Suppressor macrophage treated with lipopolysaccharide for 1 hour (primary cell): ENCODE measurements around the gene DCAF10.
A peak's percentile ranks its signal among the peaks of the same experiment; 100 is the strongest.
"Not testable (repeated sequence)": the region's sequence is repeated elsewhere in the genome, so short reads cannot be mapped to it uniquely, and the experiment has no call there.

Experiments used
- DNase-seq, 3 donors: peaks; one replicate each; pipeline ENCODE4 v3.0.0-alpha.2; 2020 to 2022

DCAF10 gene, protein sequence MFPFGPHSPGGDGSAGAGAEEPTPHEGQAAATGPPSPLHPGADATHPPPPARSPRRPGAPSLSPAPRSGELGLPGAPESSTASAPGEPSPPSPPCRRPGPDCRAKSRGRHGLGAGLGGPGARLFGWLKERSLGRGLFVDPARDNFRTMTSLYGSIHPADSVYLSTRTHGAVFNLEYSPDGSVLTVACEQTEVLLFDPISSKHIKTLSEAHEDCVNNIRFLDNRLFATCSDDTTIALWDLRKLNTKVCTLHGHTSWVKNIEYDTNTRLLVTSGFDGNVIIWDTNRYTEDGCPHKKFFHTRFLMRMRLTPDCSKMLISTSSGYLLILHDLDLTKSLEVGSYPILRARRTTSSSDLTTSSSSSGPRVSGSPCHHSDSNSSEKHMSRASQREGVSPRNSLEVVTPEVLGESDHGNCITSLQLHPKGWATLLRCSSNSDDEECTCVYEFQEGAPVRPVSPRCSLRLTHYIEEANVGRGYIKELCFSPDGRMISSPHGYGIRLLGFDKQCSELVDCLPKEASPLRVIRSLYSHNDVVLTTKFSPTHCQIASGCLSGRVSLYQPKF

DNA sequence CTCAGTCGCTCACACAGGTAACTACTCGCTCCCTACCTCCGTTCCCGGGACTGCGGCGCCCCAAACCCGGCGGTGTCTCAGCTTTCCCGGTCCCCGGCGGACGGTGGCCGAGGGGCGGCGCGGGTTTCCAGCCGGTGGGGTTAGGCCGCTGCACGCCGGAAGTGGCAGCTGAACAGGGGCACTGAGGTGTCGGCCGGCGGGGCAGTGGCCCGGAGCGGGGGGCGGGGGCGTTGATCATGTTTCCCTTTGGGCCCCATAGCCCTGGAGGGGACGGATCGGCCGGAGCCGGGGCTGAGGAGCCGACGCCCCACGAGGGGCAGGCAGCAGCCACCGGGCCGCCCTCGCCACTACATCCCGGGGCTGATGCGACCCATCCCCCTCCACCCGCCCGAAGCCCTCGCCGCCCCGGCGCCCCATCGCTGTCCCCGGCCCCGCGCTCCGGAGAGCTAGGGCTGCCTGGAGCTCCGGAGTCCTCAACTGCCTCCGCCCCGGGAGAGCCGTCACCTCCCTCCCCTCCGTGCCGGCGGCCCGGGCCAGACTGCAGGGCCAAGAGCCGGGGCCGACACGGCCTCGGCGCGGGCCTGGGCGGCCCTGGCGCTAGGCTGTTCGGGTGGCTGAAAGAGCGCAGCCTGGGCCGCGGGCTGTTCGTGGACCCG, at the start of gene DCAF10:
DCAF10 (plus strand) TSS at position 167 of the 656 bp plus-strand sequence; CDS start at position 237, 70 bp downstream.
- peak; percentile 85 to 95 (median 90) for DNase-seq

DNA sequence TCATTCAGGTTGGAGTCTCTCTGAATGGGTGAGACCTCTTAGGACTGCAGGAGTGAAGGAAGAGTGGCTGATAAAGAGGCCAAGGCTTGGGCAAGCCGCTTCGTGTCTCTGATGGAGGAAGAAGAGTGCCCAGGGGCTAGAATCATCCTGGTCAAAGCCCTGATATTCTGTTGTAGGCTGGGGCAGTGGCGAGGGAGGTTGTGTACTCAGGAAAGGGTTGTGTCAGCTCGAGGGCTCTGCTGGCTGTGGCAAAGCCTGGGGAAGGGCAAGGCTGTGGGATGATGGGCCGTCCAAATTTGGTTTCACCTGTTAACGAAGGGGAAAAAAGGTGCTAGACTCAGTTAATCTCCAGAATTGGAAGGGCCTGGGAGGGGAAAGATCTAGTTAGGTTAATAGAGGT, 49.4 kb upstream of the DCAF10 start:
- DNase-seq = no peak

DNA sequence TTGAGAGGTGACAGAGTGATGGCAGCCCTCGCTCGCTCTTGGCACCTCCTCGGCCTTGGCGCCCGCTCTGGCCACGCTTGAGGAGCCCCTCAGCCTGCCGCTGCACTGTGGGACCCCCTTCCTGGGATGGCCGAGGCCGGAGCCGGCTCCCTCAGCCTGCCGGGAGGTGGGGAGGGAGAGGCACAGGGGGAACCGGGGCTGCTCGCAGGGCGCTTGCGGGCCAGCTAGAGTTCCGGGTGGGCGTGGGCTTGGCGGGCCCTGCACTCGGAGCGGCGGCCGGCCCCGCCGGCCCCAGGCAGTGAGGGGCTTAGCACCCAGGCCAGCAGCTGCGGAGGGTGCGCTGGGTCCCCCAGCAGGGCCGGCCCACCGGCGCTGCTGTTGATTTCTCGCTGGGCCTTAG, 48.9 kb upstream of the DCAF10 start:
- not testable (repeated sequence) for DNase-seq

DNA sequence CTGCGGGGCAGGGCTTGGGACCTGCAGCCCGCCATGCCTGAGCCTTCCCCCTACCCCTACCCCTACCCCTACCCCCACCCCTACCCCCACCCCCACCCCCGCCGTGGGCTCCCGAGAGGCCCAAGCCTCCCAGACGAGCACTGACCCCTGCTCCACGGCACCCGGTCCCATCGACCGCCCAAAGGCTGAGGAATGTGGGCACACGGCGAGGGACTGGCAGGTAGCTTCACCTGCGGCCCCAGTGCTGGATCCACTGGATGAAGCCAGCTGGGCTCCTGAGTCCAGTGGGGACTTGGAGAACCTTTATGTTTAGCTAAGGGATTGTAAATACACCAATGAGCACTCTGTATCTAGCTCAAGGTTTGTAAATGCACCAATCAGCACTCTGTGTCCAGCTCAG, 48.5 kb upstream of the DCAF10 start:
- DNase-seq = not testable (repeated sequence)

DNA sequence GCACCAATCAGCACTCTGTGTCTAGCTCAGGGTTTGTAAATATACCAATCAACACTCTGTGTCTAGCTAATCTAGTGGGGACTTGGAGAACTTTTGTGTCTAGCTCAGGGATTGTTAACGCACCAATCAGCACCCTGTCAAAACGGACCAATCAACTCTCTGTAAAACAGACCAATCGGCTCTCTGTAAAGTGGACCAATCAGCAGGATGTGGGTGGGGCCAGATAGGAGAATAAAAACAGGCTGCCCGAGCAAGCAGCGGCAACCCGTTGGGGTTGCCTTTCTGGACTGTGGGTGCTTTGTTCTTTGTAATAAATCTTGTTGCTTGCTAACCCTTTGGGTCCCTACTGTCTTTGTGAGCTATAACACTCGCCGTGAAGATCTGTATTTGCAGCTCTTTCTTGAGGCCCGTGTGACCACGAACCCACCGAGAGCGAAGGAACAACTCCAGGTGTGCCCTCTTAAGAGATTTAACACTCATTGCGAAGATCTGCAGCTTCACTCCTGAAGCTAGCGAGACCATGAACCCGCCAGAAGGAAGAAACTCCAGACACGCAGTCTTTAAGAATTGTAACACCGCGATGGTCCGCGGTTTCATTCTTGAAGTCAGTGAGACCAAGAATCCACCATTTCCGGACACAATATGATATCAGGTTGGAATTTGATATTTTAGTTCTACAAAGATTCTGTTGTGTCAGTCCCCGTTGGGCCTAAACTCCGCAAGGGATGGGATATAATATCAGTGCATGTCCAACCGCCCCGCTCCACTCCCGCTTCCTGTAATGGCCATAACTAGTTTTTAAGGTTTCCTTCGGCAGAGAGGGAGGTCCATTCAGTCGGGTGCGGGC, 47.7 kb upstream of the DCAF10 start:
- peak in 1 of 3 donors; percentile 20 for DNase-seq

DNA sequence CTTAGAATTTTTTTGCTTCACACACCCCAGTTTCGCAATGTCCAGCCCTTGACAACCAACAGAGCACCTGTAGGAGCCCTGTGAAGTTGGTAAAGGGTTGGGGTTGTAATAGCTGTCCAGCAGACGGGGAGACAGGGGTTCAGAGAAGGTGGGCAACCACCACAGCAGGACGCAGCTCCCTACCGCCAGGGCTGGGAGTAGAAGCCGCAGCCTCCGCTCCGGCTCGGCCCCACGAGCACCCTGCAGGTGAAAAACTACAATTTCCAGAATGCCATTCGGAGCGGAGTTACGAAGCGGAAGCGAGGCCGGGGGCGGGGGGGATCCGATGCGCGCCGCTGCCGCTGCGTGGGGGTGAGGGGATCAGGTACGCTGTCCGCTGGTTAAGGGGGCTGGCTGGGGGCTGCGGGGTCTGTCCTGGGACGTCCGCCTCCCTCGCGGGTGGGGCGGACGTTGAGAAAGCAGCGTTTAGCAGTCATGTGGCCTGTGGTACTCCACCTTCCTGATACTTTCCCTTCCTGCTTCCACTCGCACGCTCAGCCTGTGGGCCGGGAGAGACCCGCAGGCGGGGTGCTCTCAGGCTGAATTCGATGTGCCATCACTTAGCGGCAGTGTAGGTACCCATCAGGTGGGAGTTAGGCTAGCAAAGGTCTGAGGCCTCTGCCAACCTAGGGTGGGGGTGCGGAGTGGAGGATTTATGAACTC, 47.0 kb upstream of the DCAF10 start, which contains the start of gene TRMT10B:
TRMT10B (plus strand) TSS at position 317 of the 702 bp plus-strand sequence. CDS start 8,127 bp downstream, outside the sequence.
- peak; percentile 67 to 84 (median 83) for DNase-seq

DNA sequence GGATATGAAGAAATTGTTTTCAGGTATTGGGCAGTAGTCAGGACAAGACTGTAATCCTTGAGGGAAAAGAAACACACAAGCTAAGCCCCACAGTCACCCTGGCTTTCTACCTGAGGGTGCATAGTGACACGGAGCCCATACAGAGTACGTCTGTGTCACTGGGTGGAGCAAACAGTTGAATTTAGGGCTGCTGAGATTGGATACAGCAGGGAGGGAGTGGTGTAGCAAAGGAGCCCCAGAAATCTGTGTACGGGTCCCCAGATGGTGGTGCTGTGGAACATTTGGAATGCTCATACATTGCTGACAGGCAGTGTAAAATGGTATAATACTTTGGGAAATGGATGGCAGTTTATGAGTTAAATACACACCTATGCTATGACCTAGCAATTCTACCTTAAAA, 41.9 kb upstream of the DCAF10 start:
- DNase-seq = no peak

DNA sequence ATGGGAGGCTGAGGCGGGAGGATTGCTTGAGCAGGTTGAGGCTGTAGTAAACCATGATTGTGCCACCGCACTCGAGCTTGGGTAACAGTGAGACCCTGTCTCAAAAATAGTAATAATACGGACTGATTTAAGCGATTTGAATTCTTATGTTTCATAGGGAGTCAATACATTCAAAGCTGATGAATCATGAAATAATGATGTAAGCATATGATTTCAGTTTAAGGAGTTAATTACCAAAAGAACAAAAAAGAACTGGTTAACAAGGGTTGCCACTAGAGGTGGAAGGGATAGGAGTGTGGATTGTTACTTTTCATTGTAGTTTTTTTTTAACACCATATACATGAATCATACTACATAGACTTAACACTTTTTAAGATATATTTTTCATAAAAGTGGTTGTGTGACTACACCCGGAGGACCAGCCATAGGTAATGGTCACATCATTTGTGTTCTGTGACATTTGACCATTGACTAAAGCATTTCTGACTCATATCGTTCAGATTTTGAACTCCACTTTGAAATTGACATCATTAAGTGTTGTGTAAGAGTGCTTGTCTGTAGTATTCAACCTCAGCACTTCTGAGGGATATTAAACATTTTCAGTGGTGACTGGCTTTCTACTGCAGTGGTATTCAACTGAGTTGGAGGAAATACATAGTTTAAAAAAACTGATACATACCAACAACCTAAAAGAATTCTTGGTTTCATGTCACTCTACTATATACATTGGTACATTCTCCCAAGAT, 40.0 kb upstream of the DCAF10 start:
- peak; percentile 2 to 54 (median 33) for DNase-seq

DNA sequence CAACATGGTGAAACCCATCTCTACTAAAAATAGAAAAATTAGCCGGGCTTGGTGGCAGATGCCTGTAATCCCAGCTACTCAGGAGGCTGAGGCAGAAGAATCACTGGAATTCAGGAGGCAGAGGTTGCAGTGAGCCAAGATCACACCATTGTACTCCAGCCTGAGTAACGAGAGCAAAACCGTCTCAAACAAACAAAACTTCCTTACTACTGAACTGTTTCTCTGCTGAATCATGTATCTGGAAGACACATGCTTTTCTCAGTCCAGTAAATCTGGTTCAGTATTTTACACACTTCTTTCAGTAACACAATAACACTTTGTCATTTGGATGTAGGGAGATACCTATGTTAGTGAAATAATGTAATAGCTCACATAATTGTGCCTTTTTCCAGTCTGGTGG, 39.1 kb upstream of the DCAF10 start:
- no peak for DNase-seq

DNA sequence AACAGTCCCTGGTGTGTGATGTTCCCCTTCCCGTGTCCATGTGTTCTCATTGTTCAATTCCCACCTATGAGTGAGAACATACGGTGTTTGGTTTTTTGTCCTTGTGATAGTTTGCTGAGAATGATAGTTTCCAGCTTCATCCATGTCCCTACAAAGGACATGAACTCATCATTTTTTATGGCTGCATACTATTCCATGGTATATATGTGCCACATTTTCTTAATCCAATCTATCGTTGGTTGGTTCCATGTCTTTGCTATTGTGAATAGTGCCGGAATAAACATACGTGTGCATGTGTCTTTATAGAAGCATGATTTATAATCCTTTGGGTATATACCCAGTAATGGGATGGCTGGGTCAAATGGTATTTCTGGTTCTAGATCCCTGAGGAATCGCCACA, 35.3 kb upstream of the DCAF10 start:
- not testable (repeated sequence) for DNase-seq

DNA sequence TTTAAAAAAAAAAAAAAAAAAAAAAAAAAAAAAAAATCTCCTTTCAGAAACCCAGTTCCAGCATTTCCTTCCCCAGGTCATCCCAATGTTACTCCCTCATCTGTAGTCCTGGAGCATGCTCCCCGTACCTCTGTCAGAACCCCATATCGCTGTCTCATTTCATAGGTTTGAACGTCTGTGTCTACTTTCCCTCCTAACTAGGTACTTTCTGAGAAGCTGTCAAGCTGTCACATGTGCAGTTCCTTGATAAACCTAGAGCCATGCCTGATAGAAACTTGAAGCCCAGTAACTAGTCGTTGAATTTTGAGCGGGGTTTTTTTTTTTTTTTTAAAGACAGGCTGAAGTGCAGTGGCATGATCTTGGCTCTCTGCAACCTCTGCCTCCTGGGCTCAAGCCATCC, 31.3 kb upstream of the DCAF10 start:
- no peak for DNase-seq

DNA sequence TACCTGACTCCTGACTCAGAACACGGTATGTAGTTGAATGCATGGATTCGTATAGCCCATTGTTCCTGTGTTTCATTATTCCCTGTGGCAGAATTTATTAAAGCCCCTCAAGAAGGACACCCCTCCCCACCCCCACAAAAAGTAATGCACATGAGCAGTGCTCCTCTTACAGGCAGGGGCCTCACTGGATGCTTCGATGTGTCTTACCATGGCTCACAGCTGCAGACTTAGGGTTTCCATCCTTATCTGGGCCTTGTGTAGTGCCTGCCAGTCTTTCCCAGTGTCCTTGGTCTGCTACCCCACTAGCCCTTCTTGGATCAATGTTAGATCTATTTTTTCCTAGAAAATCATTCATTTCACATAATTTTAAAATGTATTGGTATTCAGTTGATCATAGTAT, 30.6 kb upstream of the DCAF10 start:
- no peak for DNase-seq

DNA sequence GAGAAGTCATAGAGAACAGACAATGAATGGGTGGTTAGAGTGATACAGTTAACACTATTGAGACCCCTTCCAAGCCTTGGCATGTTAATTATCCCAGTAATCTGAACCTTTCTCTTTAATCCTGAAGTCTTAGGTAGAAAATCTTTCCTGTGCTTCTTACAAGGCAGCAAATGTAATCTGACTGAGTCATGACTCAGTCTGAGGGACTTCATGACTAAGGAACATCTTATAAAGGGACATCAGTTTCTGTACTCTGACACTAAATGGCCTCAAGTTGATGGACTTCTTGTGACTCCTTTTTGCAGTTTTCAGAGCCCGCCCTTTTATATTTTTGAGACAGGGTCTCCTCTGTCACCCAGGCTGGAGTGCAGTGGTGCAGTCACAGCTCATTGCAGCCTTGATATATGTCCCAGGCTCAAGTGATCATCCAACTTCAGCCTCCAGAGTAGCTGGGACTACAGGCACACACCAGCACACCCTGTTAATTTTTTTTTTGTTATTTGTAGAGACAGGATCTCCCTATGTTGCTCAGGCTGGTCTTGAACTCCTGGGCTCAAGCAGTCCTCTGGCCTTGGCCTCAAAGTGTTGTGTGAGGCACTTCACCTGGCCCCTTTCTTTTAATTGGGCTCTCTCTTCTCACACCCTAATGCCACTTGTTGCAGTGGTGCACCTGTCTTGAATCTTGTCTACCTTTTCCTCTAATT, 25.2 kb upstream of the DCAF10 start:
- no peak for DNase-seq

DNA sequence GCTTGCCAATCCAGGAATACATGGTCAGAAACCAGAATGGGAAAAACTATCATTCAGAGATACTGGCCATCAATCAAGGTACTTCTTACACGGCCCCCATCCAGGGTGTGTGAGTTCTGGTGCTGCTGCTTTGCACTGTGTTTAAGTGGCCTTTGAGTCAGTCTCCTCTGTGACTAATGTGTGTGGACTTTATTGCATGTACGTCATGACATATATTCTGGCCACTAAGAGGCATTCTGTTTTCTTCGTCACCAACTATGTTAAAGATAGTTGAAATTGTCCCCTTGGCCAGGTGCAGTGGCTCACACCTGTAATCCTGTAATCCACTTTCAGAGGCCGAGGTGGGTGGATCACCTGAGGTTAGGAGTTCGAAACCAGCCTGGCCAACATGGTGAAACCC, 24.3 kb upstream of the DCAF10 start:
- DNase-seq = no peak

DNA sequence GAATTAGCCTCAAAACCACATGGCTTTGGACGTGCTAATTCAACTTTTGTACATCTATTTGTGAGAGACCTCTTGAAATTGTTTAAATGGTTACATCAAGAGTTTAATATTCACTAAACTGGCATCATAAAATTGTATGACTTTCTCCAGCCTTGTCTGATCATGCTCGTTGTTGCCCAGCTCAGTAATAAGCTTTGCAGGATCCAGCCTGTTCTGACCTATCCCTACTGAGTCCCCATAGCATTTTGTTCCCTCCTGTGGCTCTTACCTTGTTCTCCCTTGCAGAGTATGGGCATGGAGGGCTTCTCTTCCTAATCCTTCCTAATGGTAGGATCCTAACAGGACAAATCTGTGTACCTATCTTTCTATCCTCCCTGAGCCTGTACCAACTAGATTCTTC, 22.1 kb upstream of the DCAF10 start:
- no peak for DNase-seq

DNA sequence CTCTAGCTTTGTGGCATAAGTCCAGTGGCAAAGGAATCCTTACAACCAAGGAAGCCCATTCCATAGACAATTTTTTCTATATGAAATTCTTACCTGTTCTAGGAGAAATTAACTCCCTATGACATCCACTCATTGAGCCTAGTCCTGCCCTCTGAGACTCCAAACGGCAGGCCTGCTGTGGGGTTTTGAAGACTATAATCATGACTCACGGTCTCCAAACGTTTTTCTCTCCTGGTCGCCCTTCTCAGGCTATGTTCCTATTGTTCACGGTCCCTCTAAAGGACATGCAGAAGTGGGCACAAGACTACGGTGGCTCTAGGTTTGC, 16.3 kb upstream of the DCAF10 start:
- DNase-seq = peak in 2 of 3 donors; percentile 18 to 19

DNA sequence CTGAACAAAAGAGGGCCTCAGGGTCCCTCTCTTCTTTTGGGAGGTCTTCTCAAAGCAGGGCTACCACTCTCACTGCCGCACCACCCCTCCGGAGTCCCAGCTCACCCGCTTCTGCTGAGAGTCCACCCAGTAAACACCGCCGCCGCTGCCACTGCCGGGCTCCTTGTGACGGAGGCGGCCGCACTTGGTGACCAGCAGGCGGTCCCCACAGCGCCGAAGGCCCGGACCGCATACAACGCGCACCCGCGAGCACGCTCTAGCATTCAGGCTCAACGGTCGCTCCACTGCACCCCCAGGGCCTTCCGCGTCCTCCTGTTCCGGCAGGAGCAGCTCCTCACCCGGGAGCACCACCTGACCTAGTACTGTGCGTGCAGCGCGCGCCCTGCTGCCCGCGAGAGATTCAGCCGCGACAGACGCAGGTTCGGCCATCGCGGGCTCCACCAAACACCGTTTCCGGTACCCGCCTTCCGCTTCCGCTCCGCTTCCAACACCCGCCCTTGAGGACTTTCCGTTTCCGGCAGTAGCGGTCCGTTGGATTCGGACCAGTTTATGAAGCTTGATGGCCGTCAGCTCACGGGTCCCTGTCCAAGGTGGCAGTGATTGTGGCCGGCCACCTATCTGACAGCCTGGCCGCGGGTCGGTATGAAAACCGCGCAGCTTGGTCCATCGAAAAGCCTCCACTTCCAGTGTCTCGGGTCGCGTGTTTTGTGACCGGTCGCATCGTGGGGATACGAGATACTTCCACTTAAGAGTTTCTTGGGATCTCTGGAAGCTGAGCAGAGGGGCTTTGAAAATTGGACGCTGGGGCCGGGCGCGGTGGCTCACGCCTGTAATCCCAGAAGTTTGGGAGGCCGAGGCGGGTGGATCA, 15.7 kb upstream of the DCAF10 start, which contains the start of gene EXOSC3:
EXOSC3 (minus strand) TSS at position 449 of the 868 bp plus-strand sequence; CDS start at position 429, 20 bp downstream.
- DNase-seq = peak; percentile 94 to 95 (median 94)

DNA sequence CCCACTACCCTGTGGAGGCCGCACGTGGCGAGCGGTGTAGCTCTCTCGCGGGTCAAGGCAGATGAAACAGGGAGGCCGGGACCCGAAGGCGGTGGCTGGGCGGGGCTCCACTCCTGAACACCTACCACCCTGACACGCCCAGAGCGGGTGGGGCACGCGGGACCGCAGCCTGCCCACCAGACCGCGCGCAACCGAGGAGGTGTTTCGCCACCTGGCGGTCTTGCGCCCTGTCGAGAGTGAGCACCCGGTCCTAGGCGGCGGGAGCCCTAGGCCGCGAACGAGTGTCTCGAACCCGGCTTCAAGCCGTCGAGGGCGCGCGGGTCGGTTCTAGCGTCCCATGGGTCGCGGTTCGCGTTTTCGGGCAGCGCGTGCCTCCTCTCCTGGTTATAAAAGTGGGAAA, 13.5 kb upstream of the DCAF10 start:
- DNase-seq = no peak

DNA sequence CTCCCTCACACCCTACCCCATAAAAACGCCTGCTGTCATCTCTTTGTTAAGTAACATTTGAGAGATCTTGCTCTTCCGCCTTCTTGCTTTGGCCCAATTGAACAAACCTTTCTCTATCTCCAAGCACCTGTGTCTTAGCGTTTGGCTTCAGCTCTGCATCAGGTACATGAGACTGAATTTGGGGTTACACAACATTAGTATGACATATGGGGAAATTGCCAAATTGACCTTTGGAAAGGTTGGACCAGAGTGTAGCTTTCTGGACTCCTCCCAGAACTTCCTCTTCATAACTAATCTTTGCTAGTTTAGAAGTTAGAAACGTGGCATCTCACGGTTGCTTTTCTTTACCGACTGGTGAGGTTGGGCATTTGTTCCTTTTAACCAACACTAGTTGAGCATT, 12.3 kb upstream of the DCAF10 start:
- peak in 2 of 3 donors; percentile 27 to 39 for DNase-seq

DNA sequence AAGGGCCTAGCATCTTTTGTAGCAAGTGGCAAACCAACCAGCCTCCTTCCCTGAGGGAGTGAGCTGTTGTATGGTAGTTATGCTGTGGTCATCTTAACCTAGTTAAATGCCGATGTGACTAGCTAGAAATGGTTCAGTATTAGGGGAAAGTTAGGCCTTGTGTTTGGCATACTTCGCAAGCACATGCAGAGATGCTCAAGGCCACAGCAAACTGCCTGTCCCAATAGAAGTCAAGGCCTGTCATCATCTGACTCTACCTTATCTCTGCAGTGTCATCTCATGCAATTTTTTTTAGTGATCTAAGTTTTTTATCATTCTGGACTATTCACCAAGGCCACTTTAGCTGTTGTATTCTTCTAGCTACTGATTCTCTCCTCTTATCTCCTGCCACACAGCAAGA, 10.5 kb upstream of the DCAF10 start:
- no peak for DNase-seq
